Left ventricle myocardium inferior (tissue), 1 donor: ENCODE data around the gene NUP210. TPM values are rescaled to one million over a fixed set of nuclear protein-coding genes. Genes with fewer than 3 reads are reported as not detected.

Source experiments
- DNase-seq: peaks from one replicate; pipeline ENCODE4 v3.0.0-alpha.2; 2020
- H3K27ac ChIP-seq: fragments of 200-600 bp; replicated peaks from 2 replicates; pipeline ENCODE4 v1.8.0; 2021
- H3K27me3 ChIP-seq: fragments of 200-600 bp; 2 replicates; pipeline ENCODE4 v1.8.0; 2021; ENCODE audit warnings: low read depth
- H3K36me3 ChIP-seq: fragments of 200-600 bp; 2 replicates; pipeline ENCODE4 v1.8.0; 2021
- H3K4me1 ChIP-seq: fragments of 200-600 bp; 2 replicates; pipeline ENCODE4 v1.8.0; 2021
- H3K4me3 ChIP-seq: fragments of 200-600 bp; 2 replicates; pipeline ENCODE4 v1.8.0; 2021; ENCODE audit warnings: mild to moderate bottlenecking, moderate library complexity
- H3K9me3 ChIP-seq: fragments of 200-600 bp; replicated peaks from 2 replicates; pipeline ENCODE4 v1.8.0; 2021
- CTCF ChIP-seq: fragments of 200-600 bp; IDR thresholded peaks from 2 replicates; pipeline ENCODE4 v1.8.0; 2021; ENCODE audit warnings: antibody characterized with exemption, mild to moderate bottlenecking, borderline replicate concordance
- intact Hi-C: fragments of 100-400 bp; cut with micrococcal nuclease; formaldehyde crosslinking; loops from one replicate; pipeline ENCODE4 v1.11.0; 2022
- total RNA-seq: library from RNA; stranded (reverse); fragmentation: NEBNext Ultra II Directional; extraction: Animal tissue kit (Norgen Biotek cat#: 25700); gene quantifications from one replicate; pipeline ENCODE4 v1.2.1, GENCODE V29; 2021
- donor health status: DM: no; HTN: yes; CAD: no; lungs with severe emphysema.

The NUP210 gene
- total RNA-seq, 1 donor from 2014 or later, result 2.8 TPM

DNA sequence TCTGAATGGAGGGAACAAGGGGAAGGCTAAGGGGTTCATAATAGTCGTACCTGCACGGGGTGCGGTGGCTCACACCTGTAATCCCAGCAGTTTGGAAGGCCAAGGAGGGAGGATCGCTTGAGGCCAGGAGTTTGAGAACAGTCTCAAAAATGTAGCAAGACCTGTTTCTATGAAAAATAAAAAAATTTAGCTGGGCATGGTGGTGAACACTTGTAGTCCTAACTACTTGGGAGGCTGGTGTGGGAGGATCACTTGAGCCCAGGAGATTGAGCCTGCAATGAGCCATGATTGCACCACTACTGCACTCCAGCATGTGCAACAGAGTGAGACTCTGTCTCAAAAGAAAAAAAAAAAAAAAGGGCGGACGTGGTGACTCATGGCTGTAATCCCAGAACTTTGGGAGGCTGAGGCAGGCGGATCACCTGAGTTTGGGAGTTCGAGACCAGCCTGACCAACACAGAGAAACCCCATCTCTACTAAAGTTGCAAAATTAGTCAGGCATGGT is 42.1 kb upstream of the NUP210 start:
- peak overlapping the region; percentile 68 for H3K27ac ChIP-seq
- H3K4me1 ChIP-seq, result peaks cover 5% of the 10 kb centered on the region
- H3K9me3 ChIP-seq, result no peaks in the 10 kb centered on the region
- no peak for TF ChIP-seq CTCF
- intact Hi-C loops, result no loop called here
- H3K27me3 ChIP-seq, result peaks cover 19% of the 10 kb centered on the region
- no peak for DNase-seq
- no peaks in the 10 kb centered on the region for H3K36me3 ChIP-seq
- no peak overlapping the region for H3K4me3 ChIP-seq

GRCh38 chr3:13461169-13462124 is 41.3 kb upstream of the NUP210 start:
- Histone ChIP-seq H3K36me3 (no peaks in the 10 kb centered on the region), H3K4me3 (no peak overlapping the region), H3K27me3 (peaks cover 19% of the 10 kb centered on the region), H3K27ac (no peak overlapping the region), H3K4me1 (peaks cover 5% of the 10 kb centered on the region), H3K9me3 (no peaks in the 10 kb centered on the region)
- intact Hi-C loops, result no loop called here
- DNase-seq, result peak; percentile 37
- peak; percentile 49 for TF ChIP-seq CTCF

DNA sequence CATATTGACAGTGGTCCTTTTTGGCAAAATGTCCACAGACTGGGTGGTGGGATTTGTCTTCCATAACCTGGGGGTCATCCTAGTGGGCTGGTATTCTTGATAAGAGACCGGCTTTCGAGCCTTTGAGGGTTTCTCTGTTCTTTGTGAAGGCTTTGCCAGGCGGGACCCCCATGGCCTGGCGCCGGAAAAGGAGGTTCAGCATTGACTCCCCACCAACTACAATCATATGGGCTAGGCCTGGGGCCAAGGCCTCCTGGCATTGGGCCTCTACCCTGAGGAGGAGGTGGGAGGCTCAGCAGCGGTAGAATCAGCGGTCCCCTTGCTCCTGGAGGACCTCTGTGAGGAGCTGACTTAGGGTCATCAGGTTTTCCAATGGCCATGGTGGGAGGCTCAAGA is 40.2 kb upstream of the NUP210 start:
- Histone ChIP-seq H3K36me3 (no peaks in the 10 kb centered on the region), H3K9me3 (no peaks in the 10 kb centered on the region), H3K4me1 (peaks cover 5% of the 10 kb centered on the region), H3K4me3 (no peak overlapping the region), H3K27ac (no peak overlapping the region), H3K27me3 (peaks cover 13% of the 10 kb centered on the region)
- DNase-seq, result no peak
- TF ChIP-seq CTCF, result no peak
- intact Hi-C loops, result no loop called here

DNA sequence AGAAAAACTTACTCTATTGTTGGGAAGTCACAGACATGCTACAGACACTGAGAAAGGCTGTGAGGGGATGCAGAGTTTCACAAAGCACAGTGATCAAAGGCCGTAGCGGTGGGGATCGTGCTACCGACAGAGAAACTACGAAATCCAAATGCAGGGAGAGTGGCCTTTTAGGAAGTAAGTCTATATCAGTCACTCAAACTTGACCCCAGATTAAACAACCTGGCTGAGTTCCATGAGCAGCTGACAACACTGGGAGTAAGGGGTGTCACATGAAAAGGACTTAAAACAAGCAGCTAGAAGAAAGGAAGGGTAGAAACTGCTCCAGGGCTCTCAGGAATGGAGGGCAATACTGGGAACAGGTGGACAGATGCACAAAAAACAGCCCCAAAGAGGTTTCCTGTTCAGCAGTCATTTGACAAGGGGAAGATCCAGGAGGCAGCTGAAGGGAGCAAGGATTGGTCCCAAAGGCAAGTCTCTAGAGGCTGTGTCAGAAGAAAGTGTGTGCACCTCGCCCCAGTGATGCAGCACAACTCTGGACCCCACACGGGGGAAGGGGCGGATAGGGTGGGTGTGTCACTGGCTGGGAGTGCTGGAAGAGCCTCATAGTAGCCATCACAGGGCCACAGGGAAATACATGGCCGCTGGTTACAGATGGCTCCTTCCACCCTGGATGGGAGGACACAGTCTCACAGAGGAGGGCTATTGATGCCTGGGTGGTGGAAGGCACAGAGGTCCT is 39.7 kb upstream of the NUP210 start:
- Histone ChIP-seq H3K27me3 (peaks cover 13% of the 10 kb centered on the region), H3K36me3 (no peaks in the 10 kb centered on the region), H3K4me1 (peaks cover 5% of the 10 kb centered on the region), H3K27ac (no peak overlapping the region), H3K9me3 (no peaks in the 10 kb centered on the region), H3K4me3 (no peak overlapping the region)
- no peak for DNase-seq
- intact Hi-C loops, result no loop called here
- TF ChIP-seq CTCF, result no peak

DNA sequence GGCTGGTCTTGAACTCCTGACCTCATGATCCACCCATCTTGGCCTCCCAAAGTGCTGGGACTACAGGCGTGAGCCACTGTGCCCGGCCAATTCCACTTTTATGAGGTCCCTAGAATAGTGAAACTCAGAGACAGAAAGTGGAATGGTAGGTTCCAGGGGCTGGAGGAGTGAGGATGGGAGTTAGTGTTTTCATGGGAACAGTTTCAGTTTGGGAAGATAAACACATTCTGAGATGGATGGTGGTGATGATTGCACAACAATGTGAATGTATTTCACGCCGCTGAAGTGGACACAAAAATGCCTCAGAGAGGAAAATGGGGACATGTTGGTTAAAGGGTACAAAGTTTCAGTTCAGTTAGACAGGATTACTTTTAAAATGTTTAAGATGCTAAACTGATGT is 37.5 kb upstream of the NUP210 start:
- Histone ChIP-seq H3K4me1 (peaks cover under 1% of the 10 kb centered on the region), H3K27ac (no peak overlapping the region), H3K36me3 (no peaks in the 10 kb centered on the region), H3K9me3 (no peaks in the 10 kb centered on the region), H3K27me3 (peaks cover 7% of the 10 kb centered on the region), H3K4me3 (no peak overlapping the region)
- no peak for TF ChIP-seq CTCF
- DNase-seq, result no peak
- intact Hi-C loops, result no loop called here
